ENCODE data around the gene NR1H3.

NR1H3 gene

GRCh38 chr11:47269829-47270305, 12.1 kb downstream of the NR1H3 start, which contains the start of gene MADD:
TSS of gene MADD (plus strand) at chr11:47270133.
- DNase-seq, result peak; percentile 82

- DNase-seq, result peak; percentile 46
Measured at GRCh38 chr11:47270331-47271271, 12.8 kb downstream of the NR1H3 start.

GRCh38 chr11:47271328-47271727, 13.5 kb downstream of the NR1H3 start:
- no peak for DNase-seq

GRCh38 chr11:47271961-47272661, 14.3 kb downstream of the NR1H3 start:
- DNase-seq, result no peak

- no peak for DNase-seq
Measured at GRCh38 chr11:47272706-47273105, 14.9 kb downstream of the NR1H3 start.

GRCh38 chr11:47274495-47275235, 16.9 kb downstream of the NR1H3 start:
- DNase-seq, result no peak

- no peak for DNase-seq
Measured at GRCh38 chr11:47276923-47277322, 19.1 kb downstream of the NR1H3 start.

- DNase-seq, result no peak
Measured at GRCh38 chr11:47278058-47278457, 20.3 kb downstream of the NR1H3 start.

GRCh38 chr11:47278769-47279168, 21.0 kb downstream of the NR1H3 start:
- DNase-seq, result no peak

- no peak for DNase-seq
Measured at GRCh38 chr11:47280099-47280498, 22.3 kb downstream of the NR1H3 start.

GRCh38 chr11:47280860-47281259, 23.1 kb downstream of the NR1H3 start:
- no peak for DNase-seq

GRCh38 chr11:47282462-47282861, 24.7 kb downstream of the NR1H3 start:
- DNase-seq, result no peak

- DNase-seq, result no peak
Measured at GRCh38 chr11:47284151-47284550, 26.4 kb downstream of the NR1H3 start.

- DNase-seq, result no peak
Measured at GRCh38 chr11:47285969-47286770, 28.4 kb downstream of the NR1H3 start.

GRCh38 chr11:47288066-47288465, 30.3 kb downstream of the NR1H3 start:
- no peak for DNase-seq

- no peak for DNase-seq
Measured at GRCh38 chr11:47289856-47290255, 32.1 kb downstream of the NR1H3 start.

GRCh38 chr11:47295385-47295784, 37.6 kb downstream of the NR1H3 start:
- no peak for DNase-seq

- no peak for DNase-seq
Measured at GRCh38 chr11:47296045-47296444, 38.2 kb downstream of the NR1H3 start.

- DNase-seq, result no peak
Measured at GRCh38 chr11:47299078-47299477, 41.3 kb downstream of the NR1H3 start.

- no peak for DNase-seq
Measured at GRCh38 chr11:47302853-47303252, 45.1 kb downstream of the NR1H3 start.

- peak; percentile 67 for DNase-seq
Measured at GRCh38 chr11:47305734-47306483, 48.1 kb downstream of the NR1H3 start.
